Measurements from ENCODE around the gene GPR55. TPM values are rescaled to one million over a fixed set of nuclear protein-coding genes. Genes with fewer than 3 reads are reported as not detected.

The GPR55 gene
- total and polyA plus RNA-seq, 2 of the 8 experiments (the other 6 are each of a cell fraction or from before 2014, with no cell fraction given) = not detected

DNA sequence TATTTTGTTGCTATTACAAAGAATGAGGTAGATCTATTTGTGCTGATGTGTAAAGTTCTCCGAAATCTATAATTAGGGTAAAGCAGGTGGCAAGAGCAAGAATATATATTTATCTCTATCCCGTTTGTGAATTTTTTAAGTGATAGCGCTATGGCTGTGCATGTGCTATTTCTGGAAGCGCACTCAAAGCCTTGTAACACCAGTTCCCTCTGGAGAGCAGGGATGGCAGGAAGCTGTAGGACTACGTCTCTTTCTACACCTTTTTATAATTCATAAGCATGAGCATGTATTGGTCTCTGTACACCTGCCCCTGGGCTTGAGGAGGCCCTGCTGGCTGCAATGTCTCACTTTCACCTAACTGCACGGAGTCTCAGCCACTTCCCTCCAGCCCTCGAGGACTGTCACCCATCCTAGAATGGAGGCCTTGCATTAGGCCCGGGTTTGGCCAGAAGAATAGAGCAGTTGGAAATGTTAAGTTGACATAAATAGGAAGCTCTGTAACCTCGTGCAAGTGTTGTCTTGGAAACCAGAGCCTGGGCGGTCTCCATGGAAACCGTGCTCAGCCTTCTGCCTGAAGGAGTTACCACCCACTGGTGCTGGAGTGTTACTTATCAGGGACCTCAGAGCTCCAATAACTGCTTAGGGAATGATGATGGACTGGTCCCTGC lies 39.4 kb downstream of the GPR55 start (continued):
- TF ChIP-seq SRF (IDR thresholded peaks at IDR 0.05; ENCODE audit: low read depth, low read length) = no peak
- TF ChIP-seq SAP30 (IDR thresholded peaks at IDR 0.05; ENCODE audit: insufficient read depth, insufficient replicate concordance, low read length) = no peak
- TF ChIP-seq CBX8 (IDR thresholded peaks at IDR 0.05; ENCODE audit: borderline replicate concordance, low read depth, low read length) = no peak
- no peak for TF ChIP-seq JUN (IDR thresholded peaks at IDR 0.05; ENCODE audit: low read depth, low read length)
- TF ChIP-seq EP300 (IDR thresholded peaks at IDR 0.05; ENCODE audit: borderline replicate concordance in 1 of 2, low read depth in 2 of 2, low read length in 2 of 2) = no peak
- TF ChIP-seq ASH2L (IDR thresholded peaks at IDR 0.05; ENCODE audit: low read length) = no peak

Measured in H1 (cell line).